HepG2 (cell line): ENCODE data around the gene ADI1. TPM values are rescaled to one million over a fixed set of nuclear protein-coding genes. Genes with fewer than 3 reads are reported as not detected.

ENCODE experiments used
- ASH2L ChIP-seq: fragments of 300-600, 200-600 bp; sonication (generic); IDR thresholded peaks from 2 replicates; pipeline ENCODE4 v1.7.0; 2017; ENCODE audit warnings: low read depth, mild to moderate bottlenecking, moderate library complexity, mixed read lengths, low read length; ENCODE audit not compliant: insufficient read length
- DNMT3B ChIP-seq: conservative IDR thresholded peaks from 2 replicates; pipeline ENCODE4 v1.6.1; 2016; ENCODE audit warnings: missing biosample characterization, control low read depth
- GTF3A ChIP-seq: sonication (generic); formaldehyde crosslinking; conservative IDR thresholded peaks from 2 replicates; pipeline ENCODE4 v1.4.0; 2020; ENCODE audit warnings: mild to moderate bottlenecking, missing genetic modification reagents
- SCMH1 ChIP-seq: sonication (generic); formaldehyde crosslinking; IDR thresholded peaks from 2 replicates; pipeline ENCODE4 v1.9.0; 2021; ENCODE audit warnings: missing genetic modification reagents, mild to moderate bottlenecking, borderline replicate concordance
- SETDB1 ChIP-seq: sonication (generic); formaldehyde crosslinking; IDR thresholded peaks from 2 replicates; pipeline ENCODE4 v1.5.1; 2020; ENCODE audit warnings: missing genetic modification reagents, mild to moderate bottlenecking, borderline replicate concordance
- SIX1 ChIP-seq: sonication (generic); formaldehyde crosslinking; IDR thresholded peaks from 2 replicates; pipeline ENCODE4 v1.4.0; 2020; ENCODE audit warnings: missing genetic modification reagents, borderline replicate concordance
- ZBTB49 ChIP-seq: sonication (generic); formaldehyde crosslinking; IDR thresholded peaks from 2 replicates; pipeline ENCODE4 v1.4.0; 2020; ENCODE audit warnings: missing genetic modification reagents, borderline replicate concordance
- ZHX2 ChIP-seq, 2 experiments: sonication (generic) in 1 of 2; formaldehyde crosslinking in 1 of 2; IDR thresholded peaks; 2 replicates each; pipeline versions ENCODE4 v1.6.1 to v1.9.0; 2014 to 2022; ENCODE audit warnings: antibody characterized with exemption in 1 of 2, borderline replicate concordance in 1 of 2, inconsistent platforms in 1 of 2, low read depth in 1 of 2, missing genetic modification reagents in 1 of 2
- ZNF142 ChIP-seq: sonication (generic); formaldehyde crosslinking; IDR thresholded peaks from 2 replicates; pipeline ENCODE4 v1.4.0; 2020; ENCODE audit warnings: missing genetic modification reagents
- ZNF337 ChIP-seq: sonication (generic); formaldehyde crosslinking; IDR thresholded peaks from 2 replicates; pipeline ENCODE4 v1.5.1; 2020; ENCODE audit warnings: missing genetic modification reagents, low read depth, mild to moderate bottlenecking, borderline replicate concordance
- ZNF556 ChIP-seq: sonication (generic); formaldehyde crosslinking; IDR thresholded peaks from 2 replicates; pipeline ENCODE4 v1.4.0; 2020; ENCODE audit warnings: mild to moderate bottlenecking, missing genetic modification reagents, borderline replicate concordance
- ZNF792 ChIP-seq: IDR thresholded peaks from 2 replicates; pipeline ENCODE4 v1.6.1; 2016
- polyA plus RNA-seq, 8 experiments: library from polyadenylated mRNA; depleted of rRNA in 3 of 8; stranded (reverse) in 7 of 8; unstranded in 1 of 8; fragments of >200 nt; fragmentation: Illumina TruSeq in 4 of 8; extraction: Trizol in 4 of 8; gene quantifications; 2 replicates each; pipeline versions ENCODE4 v1.2.1 to v1.2.3, GENCODE V29; 2011 to 2016; ENCODE audit warnings: low read depth in 4 of 8, missing spikeins in 1 of 8, mixed read lengths in 1 of 8; ENCODE audit not compliant: insufficient read depth in 1 of 8
- total RNA-seq, 5 experiments: library from RNA; depleted of rRNA; stranded (reverse); fragments of >200 nt; fragmentation: Illumina TruSeq; extraction: Trizol; gene quantifications; 2 replicates each; pipeline ENCODE4 v1.2.3, GENCODE V29; 2016; ENCODE audit warnings: low read depth in 1 of 5

ADI1 gene
- total and polyA plus RNA-seq, 2 of the 13 experiments (the other 11 are each of a cell fraction or from before 2014, with no cell fraction given), result 28.7 to 123 TPM

GRCh38 chr2:3536682-3537632 lies 17.6 kb upstream of the ADI1 start (continued):
- TF ChIP-seq ZNF142 (CRISPR knock-in tag) (0 out of 2 replicates have a peak, but pooled peaks have one; percentile 76), ZHX2 (IDR thresholded peaks at IDR 0.05; ENCODE audit: low read depth) (no peak), ZHX2 (CRISPR knock-in tag; IDR thresholded peaks at IDR 0.05; ENCODE audit: borderline replicate concordance) (no peak), GTF3A (CRISPR knock-in tag) (0 out of 2 replicates have a peak, but pooled peaks have one; percentile 65), SETDB1 (CRISPR knock-in tag) (no peak), ZNF792 (CRISPR knock-in tag) (no peak; the same call in 1 of the 2 replicates), ZBTB49 (CRISPR knock-in tag) (peak; percentile 67; the same call in 1 of the 2 replicates), SCMH1 (CRISPR knock-in tag) (no peak), ZNF556 (CRISPR knock-in tag) (no peak; the same call in 1 of the 2 replicates), DNMT3B (CRISPR knock-in tag) (no peak), ASH2L (no peak), ZNF337 (CRISPR knock-in tag) (no peak), SIX1 (CRISPR knock-in tag) (no peak)
